HG02973 (cell line): Measurements from ENCODE around the gene LTBP2.
"Not testable (repeated sequence)": the region's sequence is repeated elsewhere in the genome, so short reads cannot be mapped to it uniquely, and the experiment has no call there.

Experiments
- ATAC-seq: cut with Tn5 transposase; IDR thresholded peaks from one replicate; pipeline ENCODE4 v1.9.1; 2021; ENCODE audit warnings: moderate library complexity; ENCODE audit not compliant: unreplicated experiment

The LTBP2 gene

DNA sequence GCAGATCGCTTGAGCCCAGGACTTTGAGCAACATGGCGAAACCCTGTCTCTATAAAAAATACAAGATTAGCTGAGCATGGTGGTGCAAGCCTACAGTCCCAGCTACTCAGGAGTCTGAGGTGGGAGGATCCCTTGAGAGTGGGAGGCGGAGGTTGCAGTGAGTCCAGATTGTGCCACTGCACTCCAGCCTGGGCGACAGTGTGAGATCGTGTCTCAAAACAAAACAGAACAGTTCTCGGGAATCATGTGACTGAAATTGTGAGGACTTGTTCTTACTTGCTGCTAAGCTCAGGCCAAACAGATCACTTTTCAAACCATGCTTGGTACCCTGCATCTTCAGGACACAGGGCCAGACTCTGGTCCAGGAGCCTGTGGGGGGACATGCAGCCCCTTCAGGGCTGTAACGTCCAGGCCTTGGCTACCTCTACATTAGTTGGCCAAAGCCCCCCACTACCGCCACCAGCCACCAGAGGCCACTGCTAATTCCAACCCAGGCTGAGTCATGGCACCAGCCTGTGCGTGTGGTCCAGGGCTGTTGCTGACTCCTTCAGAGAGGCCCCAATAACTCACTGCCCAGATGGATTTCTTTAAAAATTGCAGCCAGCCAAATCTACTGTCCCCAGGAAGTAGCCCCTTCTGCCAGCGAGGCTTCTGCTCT is 152.6 kb downstream of the LTBP2 start:
- peak; percentile 69 for ATAC-seq

DNA sequence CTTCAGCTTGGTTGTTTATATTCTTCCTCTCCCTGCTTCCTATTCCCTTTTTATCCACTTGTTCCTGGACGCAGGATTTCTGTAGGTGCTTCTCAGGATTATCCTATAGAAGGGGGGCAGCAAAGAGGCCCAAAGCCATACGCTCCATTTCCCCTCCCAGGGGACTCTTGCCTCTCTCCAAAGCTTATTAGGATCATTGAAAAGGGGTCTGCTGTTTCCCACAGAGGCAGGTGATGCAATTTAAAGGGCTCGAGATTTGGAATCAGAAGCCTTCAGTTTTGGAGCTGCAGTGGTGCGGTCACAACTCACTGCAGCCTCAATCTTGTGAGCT is 154.5 kb downstream of the LTBP2 start:
- no peak for ATAC-seq

DNA sequence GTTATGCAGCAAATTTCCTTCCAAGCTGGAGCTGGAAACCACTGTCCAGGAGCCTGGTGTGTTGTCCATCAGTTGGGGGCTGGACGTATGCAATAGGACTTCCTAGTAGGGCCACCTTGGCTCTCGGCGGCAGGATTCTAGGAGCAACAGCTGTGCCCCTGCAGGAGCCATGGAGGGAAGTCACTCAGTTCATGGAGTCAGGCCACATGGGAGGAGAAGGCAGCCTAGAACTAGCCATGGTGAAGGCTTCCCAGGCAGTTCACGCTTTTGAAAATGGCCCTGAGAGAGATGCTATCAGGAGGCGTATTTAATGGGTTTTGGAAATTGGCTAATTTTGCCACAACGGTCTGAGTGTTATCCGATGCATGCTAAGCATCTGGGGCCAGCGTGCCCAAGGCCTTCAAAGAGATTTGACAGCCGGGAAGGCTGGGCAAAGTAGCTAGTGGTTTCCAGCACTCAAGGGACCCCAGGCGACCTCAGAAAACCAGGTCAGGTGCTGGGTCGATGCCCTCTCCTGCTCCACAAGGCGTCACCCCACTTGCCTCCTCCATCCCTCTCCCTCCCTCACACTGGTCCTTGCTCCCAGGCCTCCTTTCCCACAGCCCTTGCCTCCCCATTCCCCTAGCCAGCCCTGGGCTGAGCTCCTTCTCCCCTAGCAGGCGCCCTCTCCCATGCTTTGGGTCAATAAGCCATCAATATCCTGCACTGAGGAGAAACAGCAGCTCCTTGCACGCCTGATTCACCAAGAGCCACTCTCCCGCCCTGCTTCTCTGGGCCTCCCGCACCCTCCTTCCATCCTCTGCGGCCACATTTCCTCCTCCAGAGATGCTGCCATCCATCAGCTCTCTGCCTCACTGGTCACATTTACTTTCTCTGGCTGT is 155.1 kb downstream of the LTBP2 start:
- ATAC-seq, result no peak

DNA sequence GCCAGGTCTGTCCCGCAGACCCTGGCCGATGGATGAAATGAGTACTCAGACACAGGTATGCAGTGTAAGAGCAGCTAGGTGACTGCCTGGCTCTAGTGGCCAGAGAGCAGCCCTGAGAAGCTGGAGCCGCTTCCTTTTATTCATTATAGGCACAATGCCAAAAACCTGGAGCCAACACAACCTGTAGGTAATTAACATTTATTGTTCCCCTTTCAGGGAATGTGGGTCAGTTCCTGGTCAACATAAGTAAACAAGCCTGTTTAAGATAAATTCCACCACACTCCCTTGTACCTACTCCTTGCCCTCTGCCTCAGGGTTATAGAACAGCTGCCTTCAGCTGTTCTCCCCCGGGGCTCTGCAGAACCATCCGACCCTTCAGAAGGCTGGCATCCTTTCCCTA is 157.6 kb downstream of the LTBP2 start:
- ATAC-seq, result not testable (repeated sequence)
